Immature natural killer cell (primary cell): ENCODE data around the gene MDH1B. TPM values are rescaled to one million over a fixed set of nuclear protein-coding genes. Genes with fewer than 3 reads are reported as not detected.
A peak's percentile ranks its signal among the peaks of the same experiment; 100 is the strongest.

Source experiments
- DNase-seq, 3 donors: peaks; one replicate each; pipeline ENCODE4 v3.0.0; 2022; ENCODE audit warnings: mixed read lengths in 1 of 3
- H3K27ac Mint-ChIP-seq, 6 donors: one replicate each; pipeline ENCODE4 v1.8.0; 2020; ENCODE audit warnings: mixed read lengths in 6 of 6, mild to moderate bottlenecking in 5 of 6, inconsistent platforms in 4 of 6, moderate library complexity in 3 of 6
- H3K27me3 Mint-ChIP-seq, 3 donors: one replicate each; pipeline ENCODE4 v1.8.0; 2020 to 2021; ENCODE audit warnings: low read depth in 3 of 3, mild to moderate bottlenecking in 3 of 3, mixed read lengths in 3 of 3, moderate library complexity in 3 of 3, inconsistent platforms in 1 of 3
- H3K36me3 Mint-ChIP-seq, 3 donors: one replicate each; pipeline ENCODE4 v1.8.0; 2020; ENCODE audit warnings: mixed read lengths in 3 of 3, inconsistent platforms in 2 of 3, mild to moderate bottlenecking in 2 of 3
- H3K4me1 Mint-ChIP-seq, 2 donors: one replicate each; pipeline ENCODE4 v1.8.0; 2020; ENCODE audit warnings: inconsistent platforms in 2 of 2, mild to moderate bottlenecking in 2 of 2, mixed read lengths in 2 of 2, moderate library complexity in 1 of 2
- H3K4me3 Mint-ChIP-seq, 5 donors: one replicate each; pipeline ENCODE4 v1.8.0; 2020; ENCODE audit warnings: mild to moderate bottlenecking in 5 of 5, mixed read lengths in 5 of 5, inconsistent platforms in 3 of 5, moderate library complexity in 3 of 5
- H3K9me3 Mint-ChIP-seq, 6 donors: one replicate each; pipeline ENCODE4 v1.8.0; 2020; ENCODE audit warnings: mild to moderate bottlenecking in 6 of 6, mixed read lengths in 6 of 6, inconsistent platforms in 4 of 6, moderate library complexity in 3 of 6
- polyA plus RNA-seq, 3 donors: library from polyadenylated mRNA; unstranded; fragments of 300-500 nt; fragmentation: Illumina TruSeq; gene quantifications; one replicate each; pipeline ENCODE4 v1.2.3, GENCODE V29; 2021

MDH1B gene
- polyA plus RNA-seq, 3 donors from 2014 or later, result not detected

DNA sequence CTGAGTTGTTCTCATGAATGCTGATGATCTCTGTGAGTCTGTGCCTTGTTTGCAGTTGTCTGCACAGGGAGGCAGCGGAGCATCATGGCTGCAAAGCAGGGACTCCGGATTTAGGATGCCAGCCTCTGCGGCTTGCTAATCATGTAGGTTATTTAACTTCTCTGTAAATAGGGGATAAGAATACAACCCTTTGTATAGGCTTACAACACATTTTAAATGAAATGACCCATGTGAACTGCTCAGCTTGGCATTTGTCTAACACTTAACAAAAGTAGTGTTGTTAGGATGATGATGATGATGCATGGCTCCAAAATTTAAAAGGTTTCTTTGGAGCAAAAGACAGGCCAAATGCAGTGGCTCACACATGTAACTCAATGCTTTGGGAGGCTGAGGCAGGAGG, 66.3 kb downstream of the MDH1B start:
- H3K27ac Mint-ChIP-seq, result no peak overlapping the region
- H3K27me3 Mint-ChIP-seq, result peaks cover 3 to 6% (median 5%) of the 10 kb centered on the region in 3 donors

DNA sequence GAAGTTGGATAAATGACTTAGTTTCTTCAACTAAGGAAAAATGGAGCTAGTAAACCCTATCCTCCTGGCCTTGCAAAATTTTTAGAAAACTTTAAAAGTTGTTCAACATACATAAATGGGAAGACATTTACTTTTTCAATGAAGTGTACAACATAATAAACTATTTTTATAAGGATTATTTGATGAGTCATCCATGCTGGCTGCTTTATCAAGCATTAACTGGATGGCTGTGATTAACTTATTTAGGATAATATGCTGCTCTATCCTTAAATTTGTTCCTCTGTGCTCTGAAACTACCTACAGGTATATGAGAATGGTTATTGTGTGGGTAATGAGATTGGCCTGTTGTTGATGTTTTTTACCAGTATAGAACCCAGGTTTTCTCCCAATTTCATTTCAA, 68.2 kb downstream of the MDH1B start:
- DNase-seq, result no peak
- Mint-ChIP-seq H3K9me3 (no peaks in the 10 kb centered on the region), H3K36me3 (no peaks in the 10 kb centered on the region), H3K27ac (no peak overlapping the region), H3K4me3 (no peak overlapping the region), H3K27me3 (peaks cover 3 to 6% (median 5%) of the 10 kb centered on the region in 3 donors), H3K4me1 (no peaks in the 10 kb centered on the region)

More for the DNA sequence above, 66.3 kb downstream of the MDH1B start:
- no peaks in the 10 kb centered on the region for H3K36me3 Mint-ChIP-seq
- H3K4me3 Mint-ChIP-seq, result no peak overlapping the region
- H3K9me3 Mint-ChIP-seq, result no peaks in the 10 kb centered on the region
- H3K4me1 Mint-ChIP-seq, result no peaks in the 10 kb centered on the region
- no peak for DNase-seq

DNA sequence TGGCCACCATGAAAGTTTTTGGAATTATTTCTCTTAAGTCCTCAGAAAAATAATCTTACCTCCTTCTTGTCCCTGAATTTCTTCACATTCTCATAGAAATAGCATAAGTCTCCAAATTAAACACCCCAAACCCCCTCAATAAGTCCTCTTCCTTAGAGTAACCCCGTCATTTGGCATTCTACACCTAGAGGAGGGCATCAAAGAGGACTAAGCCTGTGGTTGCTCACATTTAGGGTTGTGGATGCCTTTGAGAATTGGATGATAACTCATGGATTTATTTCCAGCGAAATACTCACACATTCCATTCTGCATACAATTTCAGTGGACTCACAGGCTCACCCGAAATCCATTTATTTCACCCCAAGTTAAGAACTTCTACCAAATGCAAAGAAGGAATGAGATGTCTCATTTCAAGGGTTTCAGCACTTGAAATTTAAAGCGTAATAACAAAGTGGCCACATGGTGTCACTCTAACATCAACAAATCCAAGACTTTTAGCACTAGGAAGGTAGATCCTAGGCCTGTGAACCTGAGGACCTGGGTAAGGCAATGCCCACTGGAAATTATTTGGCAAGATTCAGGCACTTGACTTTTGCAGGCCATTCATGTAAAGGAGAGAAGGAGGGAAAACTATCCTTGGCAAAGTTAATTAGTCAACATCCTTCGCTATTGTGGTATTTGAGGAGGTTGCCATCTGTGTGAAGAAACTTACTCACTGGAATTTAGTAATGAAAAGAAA, 71.6 kb downstream of the MDH1B start:
- no peaks in the 10 kb centered on the region for H3K9me3 Mint-ChIP-seq
- no peaks in the 10 kb centered on the region for H3K36me3 Mint-ChIP-seq
- H3K27me3 Mint-ChIP-seq, result peaks cover 0 to 3% (median 0%) of the 10 kb centered on the region in 3 donors
- H3K4me3 Mint-ChIP-seq, result no peak overlapping the region
- H3K27ac Mint-ChIP-seq, result no peak overlapping the region
- H3K4me1 Mint-ChIP-seq, result no peaks in the 10 kb centered on the region
- peak; percentile 9 to 34 (median 16) for DNase-seq

DNA sequence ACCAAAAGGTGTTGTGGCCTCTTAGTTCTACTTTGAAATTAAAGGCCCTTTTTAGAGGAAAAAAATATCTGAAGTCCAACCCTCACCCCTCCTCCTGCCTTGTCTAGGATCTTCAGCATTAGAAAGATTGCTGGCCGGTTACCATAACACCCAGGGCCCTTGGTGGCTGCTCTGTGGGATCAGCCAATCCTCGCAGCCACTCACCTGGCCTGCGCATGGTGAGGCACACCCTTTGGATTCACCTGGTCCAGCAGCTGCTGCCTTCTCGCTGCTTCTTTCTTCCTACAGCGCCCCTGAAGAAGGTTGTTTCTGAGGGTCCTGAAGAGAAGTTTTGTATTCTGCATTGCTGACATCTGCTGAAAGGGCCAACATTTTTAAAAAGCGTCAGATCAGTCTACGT, 72.2 kb downstream of the MDH1B start:
- Mint-ChIP-seq H3K9me3 (no peaks in the 10 kb centered on the region), H3K4me3 (no peak overlapping the region), H3K36me3 (no peaks in the 10 kb centered on the region), H3K4me1 (no peaks in the 10 kb centered on the region), H3K27ac (no peak overlapping the region), H3K27me3 (peaks cover 0 to 3% (median 0%) of the 10 kb centered on the region in 3 donors)
- DNase-seq, result no peak

DNA sequence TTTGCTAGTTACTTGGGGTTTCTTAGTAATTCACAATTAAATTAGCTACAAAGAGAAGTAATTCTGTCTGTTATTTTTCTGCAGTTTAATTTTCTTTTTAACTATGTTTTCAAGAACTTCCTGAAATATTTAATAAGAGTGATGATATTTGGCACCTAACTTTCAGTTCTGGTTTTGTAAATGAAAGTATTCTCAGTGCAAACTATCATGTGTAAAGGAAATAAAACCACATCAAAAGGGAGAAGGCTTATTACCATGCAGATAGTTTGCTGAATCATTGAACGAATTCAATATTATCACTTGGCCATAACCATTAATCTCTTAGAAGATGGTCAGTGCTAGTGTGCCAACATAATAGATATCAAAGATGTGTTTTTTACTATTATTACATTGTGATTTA, 76.1 kb downstream of the MDH1B start:
- Mint-ChIP-seq H3K4me1 (no peaks in the 10 kb centered on the region), H3K27ac (no peak overlapping the region), H3K27me3 (peaks cover 0 to 2% (median 2%) of the 10 kb centered on the region in 3 donors), H3K9me3 (no peaks in the 10 kb centered on the region), H3K4me3 (no peak overlapping the region), H3K36me3 (no peaks in the 10 kb centered on the region)
- no peak for DNase-seq

DNA sequence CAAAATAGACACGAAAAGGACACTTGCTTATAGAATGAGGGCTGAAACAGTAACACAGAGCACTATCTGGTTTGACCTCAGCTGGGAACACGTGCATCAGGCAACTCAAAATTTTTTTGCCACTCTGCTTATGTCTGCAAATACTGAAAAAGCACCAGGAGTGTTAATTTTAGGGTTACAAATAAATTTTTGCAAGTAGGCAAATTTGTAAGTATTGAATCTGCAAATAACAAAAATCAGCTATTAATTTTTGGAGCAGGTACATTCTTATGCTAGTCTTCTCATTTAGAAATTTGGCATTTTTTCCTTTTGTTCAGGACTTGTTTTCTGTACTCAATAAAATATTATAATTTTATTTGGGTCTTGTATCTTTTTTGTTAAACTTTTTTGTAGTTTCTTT, 76.7 kb downstream of the MDH1B start:
- H3K4me3 Mint-ChIP-seq, result no peak overlapping the region
- DNase-seq, result no peak
- H3K36me3 Mint-ChIP-seq, result no peaks in the 10 kb centered on the region
- H3K27ac Mint-ChIP-seq, result no peak overlapping the region
- H3K27me3 Mint-ChIP-seq, result peaks cover 0 to 4% (median 2%) of the 10 kb centered on the region in 3 donors
- no peaks in the 10 kb centered on the region for H3K9me3 Mint-ChIP-seq
- no peaks in the 10 kb centered on the region for H3K4me1 Mint-ChIP-seq

Other genes starting within 250 kb of the MDH1B start
- gene FAM237A, start 122.8 kb downstream of the MDH1B start, polyA plus RNA-seq, result not detected
- not detected for gene DYTN, start 46.9 kb downstream of the MDH1B start, polyA plus RNA-seq
- gene FASTKD2, start 278 bp upstream of the MDH1B start, polyA plus RNA-seq, result 10 to 100 TPM; 14.2 to 19.4 (median 18.5) TPM
- gene CPO, start 174.2 kb upstream of the MDH1B start, polyA plus RNA-seq, result not detected